ENCODE results near the gene CAPN13.

The CAPN13 gene

DNA sequence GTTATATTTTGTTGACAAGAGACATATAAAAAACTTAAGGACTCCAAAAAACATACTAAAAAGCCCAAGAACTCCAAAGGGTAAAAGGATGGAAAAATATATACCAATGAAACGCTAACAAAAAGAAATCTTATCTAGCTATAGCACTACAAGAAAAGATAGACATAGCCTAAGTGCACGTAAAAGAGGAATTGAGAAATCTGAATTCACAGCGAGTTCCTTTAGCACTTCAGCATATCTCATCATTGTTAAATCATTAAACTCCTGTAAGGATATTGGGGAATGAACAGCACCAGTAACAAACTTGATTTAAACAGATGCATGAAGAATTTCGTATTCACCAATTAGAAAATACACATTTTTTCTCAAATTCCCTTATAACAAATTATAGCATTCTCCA lies 134.1 kb downstream of the CAPN13 start:
- TF ChIP-seq, protein P1, sequence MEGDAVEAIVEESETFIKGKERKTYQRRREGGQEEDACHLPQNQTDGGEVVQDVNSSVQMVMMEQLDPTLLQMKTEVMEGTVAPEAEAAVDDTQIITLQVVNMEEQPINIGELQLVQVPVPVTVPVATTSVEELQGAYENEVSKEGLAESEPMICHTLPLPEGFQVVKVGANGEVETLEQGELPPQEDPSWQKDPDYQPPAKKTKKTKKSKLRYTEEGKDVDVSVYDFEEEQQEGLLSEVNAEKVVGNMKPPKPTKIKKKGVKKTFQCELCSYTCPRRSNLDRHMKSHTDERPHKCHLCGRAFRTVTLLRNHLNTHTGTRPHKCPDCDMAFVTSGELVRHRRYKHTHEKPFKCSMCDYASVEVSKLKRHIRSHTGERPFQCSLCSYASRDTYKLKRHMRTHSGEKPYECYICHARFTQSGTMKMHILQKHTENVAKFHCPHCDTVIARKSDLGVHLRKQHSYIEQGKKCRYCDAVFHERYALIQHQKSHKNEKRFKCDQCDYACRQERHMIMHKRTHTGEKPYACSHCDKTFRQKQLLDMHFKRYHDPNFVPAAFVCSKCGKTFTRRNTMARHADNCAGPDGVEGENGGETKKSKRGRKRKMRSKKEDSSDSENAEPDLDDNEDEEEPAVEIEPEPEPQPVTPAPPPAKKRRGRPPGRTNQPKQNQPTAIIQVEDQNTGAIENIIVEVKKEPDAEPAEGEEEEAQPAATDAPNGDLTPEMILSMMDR (conservative IDR thresholded peaks at IDR 0.05; ENCODE audit: low read length), result no peak
- TF ChIP-seq EZH2phosphoT487 (IDR thresholded peaks at IDR 0.05; ENCODE audit: borderline replicate concordance), result no peak
- Histone ChIP-seq H3K36me3 (ENCODE audit: insufficient read depth, low read length) (no peaks in the 10 kb centered on the region), H3K9me2 (replicated peaks; ENCODE audit: low read depth, low read length) (no peaks in the 10 kb centered on the region), H3K4me2 (ENCODE audit: low read depth, low read length, poor library complexity, severe bottlenecking) (no peak overlapping the region), H3K4me3 (ENCODE audit: low read length, poor library complexity, severe bottlenecking) (no peak overlapping the region), H3K79me2 (ENCODE audit: insufficient read depth, low read length) (no peaks in the 10 kb centered on the region), H3K27me3 (ENCODE audit: insufficient read depth, low read length, poor library complexity, severe bottlenecking) (no peaks in the 10 kb centered on the region), H3K4me1 (ENCODE audit: insufficient read depth, low read length, poor library complexity, severe bottlenecking) (no peaks in the 10 kb centered on the region), H3K9ac (ENCODE audit: low read depth, low read length, poor library complexity, severe bottlenecking) (no peak overlapping the region), H4K20me1 (ENCODE audit: insufficient read depth, low read length, poor library complexity, severe bottlenecking) (no peaks in the 10 kb centered on the region), H3F3A (ENCODE audit: low read depth) (no peaks in the 10 kb centered on the region), H3K9me3 (ENCODE audit: insufficient read depth, low read depth, low read length) (peaks cover 13% of the 10 kb centered on the region), H2AFZ (ENCODE audit: low read length) (no peak overlapping the region)
